ENCODE data around the gene HPSE2. TPM values are rescaled to one million over a fixed set of nuclear protein-coding genes. Genes with fewer than 3 reads are reported as not detected.

HPSE2 gene
- polyA plus RNA-seq, 1 experiment = not detected

- no peaks in the 10 kb centered on the region for H3K27me3 ChIP-seq (ENCODE audit: control insufficient read depth, insufficient read depth, low read length)
- H3K4me3 ChIP-seq (ENCODE audit: low read depth, low read length) = no peak overlapping the region
- ChIA-PET POLR2A (no interaction called here), CTCF (interaction anchor here (1.2 kb wide), 1 partner anchor 18 kb away, joined by 3 read pairs; no protein-coding TSS in a partner anchor)
- TF ChIP-seq CTCF (IDR thresholded peaks at IDR 0.05; ENCODE audit: low read depth, low read length) = no peak
- peaks cover 9% of the 10 kb centered on the region for H3K9me3 ChIP-seq (ENCODE audit: control insufficient read depth, insufficient read depth, low read length)
- DNase-seq (ENCODE audit: low read depth, low spot score) = no peak
- no peak overlapping the region for H3K27ac ChIP-seq (ENCODE audit: low read depth, low read length)
Observed at GRCh38 chr10:98429320-98430072, 806.2 kb downstream of the HPSE2 start.

GRCh38 chr10:98427011-98427515, 808.6 kb downstream of the HPSE2 start:
- TF ChIP-seq CTCF (IDR thresholded peaks at IDR 0.05; ENCODE audit: low read depth, low read length) = no peak
- H3K9me3 ChIP-seq (ENCODE audit: control insufficient read depth, insufficient read depth, low read length) = no peaks in the 10 kb centered on the region
- POLR2A ChIA-PET = no interaction called here
- no peaks in the 10 kb centered on the region for H3K27me3 ChIP-seq (ENCODE audit: control insufficient read depth, insufficient read depth, low read length)
- DNase-seq (ENCODE audit: low read depth, low spot score) = no peak
- H3K27ac ChIP-seq (ENCODE audit: low read depth, low read length) = no peak overlapping the region
- CTCF ChIA-PET = interaction anchor here (1.0 to 1.6 kb wide), 2 partner anchors 24 to 118 kb away, joined by 3 to 4 read pairs; no protein-coding TSS in a partner anchor
- H3K4me3 ChIP-seq (ENCODE audit: low read depth, low read length) = no peak overlapping the region

GRCh38 chr10:98425511-98426352, 809.9 kb downstream of the HPSE2 start:
- Histone ChIP-seq H3K9me3 (ENCODE audit: control insufficient read depth, insufficient read depth, low read length) (no peaks in the 10 kb centered on the region), H3K27ac (ENCODE audit: low read depth, low read length) (no peak overlapping the region), H3K27me3 (ENCODE audit: control insufficient read depth, insufficient read depth, low read length) (no peaks in the 10 kb centered on the region), H3K4me3 (ENCODE audit: low read depth, low read length) (no peak overlapping the region)
- ChIA-PET POLR2A (interaction anchor here (1.5 kb wide), 1 partner anchor 11 kb away, joined by 4 read pairs; the partner anchor contains the start of gene PYROXD2), CTCF (interaction anchor here (0.6 to 3.0 kb wide), 20 partner anchors 9 to 818 kb away, joined by 3 to 29 read pairs (median 5); partner anchors contain the start of genes HPS1 and PYROXD2)
- no peak for DNase-seq (ENCODE audit: low read depth, low spot score)
- TF ChIP-seq CTCF (IDR thresholded peaks at IDR 0.05; ENCODE audit: low read depth, low read length) = peak; percentile 68

- CTCF ChIA-PET = interaction anchor here (0.9 to 3.0 kb wide), 10 partner anchors 9 to 253 kb away, joined by 3 to 29 read pairs (median 10); partner anchors contain the start of genes HPS1 and PYROXD2
- no peak for TF ChIP-seq CTCF (IDR thresholded peaks at IDR 0.05; ENCODE audit: low read depth, low read length)
- no peak overlapping the region for H3K4me3 ChIP-seq (ENCODE audit: low read depth, low read length)
- no peaks in the 10 kb centered on the region for H3K9me3 ChIP-seq (ENCODE audit: control insufficient read depth, insufficient read depth, low read length)
- no peak overlapping the region for H3K27ac ChIP-seq (ENCODE audit: low read depth, low read length)
- no peak for DNase-seq (ENCODE audit: low read depth, low spot score)
- no peaks in the 10 kb centered on the region for H3K27me3 ChIP-seq (ENCODE audit: control insufficient read depth, insufficient read depth, low read length)
- POLR2A ChIA-PET = interaction anchor here (1.5 kb wide), 1 partner anchor 10 kb away, joined by 4 read pairs; the partner anchor contains the start of gene PYROXD2
Observed at GRCh38 chr10:98424295-98425254, 811.1 kb downstream of the HPSE2 start.

Data from AG04450 (cell line).